Uterus (tissue), 4 donors: Measurements from ENCODE around the gene ATP6AP1. TPM values are rescaled to one million over a fixed set of nuclear protein-coding genes. Genes with fewer than 3 reads are reported as not detected.

Experiments used
- DNase-seq, 2 donors: peaks; one replicate each; pipeline ENCODE4 v3.0.0-alpha.2; 2019 to 2020
- H3K27ac ChIP-seq, 2 donors: fragments of 200-600 bp; sonication (generic); 1 replicate in 1 of 2; 2 replicates in 1 of 2; pipeline ENCODE4 v1.5.1; 2016 to 2018
- H3K27me3 ChIP-seq, 2 donors: fragments of 200-600 bp; sonication (generic); one replicate each; pipeline ENCODE4 v1.5.1; 2018 to 2019; ENCODE audit warnings: control low read depth in 1 of 2
- H3K36me3 ChIP-seq, 2 donors: fragments of 200-600 bp; sonication (generic); one replicate each; pipeline ENCODE4 v1.5.1; 2019; ENCODE audit warnings: control low read depth in 1 of 2
- H3K4me1 ChIP-seq, 2 donors: fragments of 200-600 bp; sonication (generic); one replicate each; pipeline ENCODE4 v1.5.1; 2018 to 2019; ENCODE audit warnings: control low read depth in 1 of 2
- H3K4me3 ChIP-seq, 2 donors: fragments of 200-600 bp; sonication (generic); 1 replicate in 1 of 2; 2 replicates in 1 of 2; pipeline ENCODE4 v1.5.1; 2018 to 2019; ENCODE audit warnings: mild to moderate bottlenecking in 1 of 2
- H3K9me3 ChIP-seq, 2 donors: fragments of 200-600 bp; sonication (generic); one replicate each; pipeline ENCODE4 v1.5.1; 2019; ENCODE audit warnings: control low read depth in 1 of 2
- POLR2A ChIP-seq, 2 donors: fragments of 450-650 bp; IDR thresholded peaks; one replicate each; pipeline ENCODE4 v1.6.1; 2016; ENCODE audit warnings: antibody characterized with exemption in 2 of 2, mild to moderate bottlenecking in 1 of 2, moderate library complexity in 1 of 2
- intact Hi-C: fragments of 100-400 bp; cut with DNase I; formaldehyde crosslinking; loops from one replicate; pipeline ENCODE4 v1.15.1; 2023; ENCODE audit warnings: low total_unique reads
- total RNA-seq, 4 donors: library from RNA; depleted of rRNA in 3 of 4; stranded (reverse); fragments of >200 nt in 3 of 4; gene quantifications; one replicate each; pipeline versions ENCODE4 v1.1.0 to v1.2.4, GENCODE V29; 2014 to 2023
- TF ChIP-seq, protein P1 (sequence below), 4 experiments: fragments of 200-600 bp in 2 of 4; fragments of 450-650 bp in 2 of 4; sonication (generic) in 2 of 4; IDR thresholded peaks; one replicate each; pipeline ENCODE4 v1.5.1; 2016 to 2019; ENCODE audit warnings: antibody characterized with exemption in 4 of 4, mild to moderate bottlenecking in 2 of 4, moderate library complexity in 1 of 4
- donor health status: DM: yes; HTN: yes; CAD: no.

ATP6AP1 gene, protein sequence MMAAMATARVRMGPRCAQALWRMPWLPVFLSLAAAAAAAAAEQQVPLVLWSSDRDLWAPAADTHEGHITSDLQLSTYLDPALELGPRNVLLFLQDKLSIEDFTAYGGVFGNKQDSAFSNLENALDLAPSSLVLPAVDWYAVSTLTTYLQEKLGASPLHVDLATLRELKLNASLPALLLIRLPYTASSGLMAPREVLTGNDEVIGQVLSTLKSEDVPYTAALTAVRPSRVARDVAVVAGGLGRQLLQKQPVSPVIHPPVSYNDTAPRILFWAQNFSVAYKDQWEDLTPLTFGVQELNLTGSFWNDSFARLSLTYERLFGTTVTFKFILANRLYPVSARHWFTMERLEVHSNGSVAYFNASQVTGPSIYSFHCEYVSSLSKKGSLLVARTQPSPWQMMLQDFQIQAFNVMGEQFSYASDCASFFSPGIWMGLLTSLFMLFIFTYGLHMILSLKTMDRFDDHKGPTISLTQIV
- 10 to 100 TPM in 3 of 4 donors, 1 to 10 TPM in 1; 5.1 to 71.3 (median 42.1) TPM for total RNA-seq

DNA sequence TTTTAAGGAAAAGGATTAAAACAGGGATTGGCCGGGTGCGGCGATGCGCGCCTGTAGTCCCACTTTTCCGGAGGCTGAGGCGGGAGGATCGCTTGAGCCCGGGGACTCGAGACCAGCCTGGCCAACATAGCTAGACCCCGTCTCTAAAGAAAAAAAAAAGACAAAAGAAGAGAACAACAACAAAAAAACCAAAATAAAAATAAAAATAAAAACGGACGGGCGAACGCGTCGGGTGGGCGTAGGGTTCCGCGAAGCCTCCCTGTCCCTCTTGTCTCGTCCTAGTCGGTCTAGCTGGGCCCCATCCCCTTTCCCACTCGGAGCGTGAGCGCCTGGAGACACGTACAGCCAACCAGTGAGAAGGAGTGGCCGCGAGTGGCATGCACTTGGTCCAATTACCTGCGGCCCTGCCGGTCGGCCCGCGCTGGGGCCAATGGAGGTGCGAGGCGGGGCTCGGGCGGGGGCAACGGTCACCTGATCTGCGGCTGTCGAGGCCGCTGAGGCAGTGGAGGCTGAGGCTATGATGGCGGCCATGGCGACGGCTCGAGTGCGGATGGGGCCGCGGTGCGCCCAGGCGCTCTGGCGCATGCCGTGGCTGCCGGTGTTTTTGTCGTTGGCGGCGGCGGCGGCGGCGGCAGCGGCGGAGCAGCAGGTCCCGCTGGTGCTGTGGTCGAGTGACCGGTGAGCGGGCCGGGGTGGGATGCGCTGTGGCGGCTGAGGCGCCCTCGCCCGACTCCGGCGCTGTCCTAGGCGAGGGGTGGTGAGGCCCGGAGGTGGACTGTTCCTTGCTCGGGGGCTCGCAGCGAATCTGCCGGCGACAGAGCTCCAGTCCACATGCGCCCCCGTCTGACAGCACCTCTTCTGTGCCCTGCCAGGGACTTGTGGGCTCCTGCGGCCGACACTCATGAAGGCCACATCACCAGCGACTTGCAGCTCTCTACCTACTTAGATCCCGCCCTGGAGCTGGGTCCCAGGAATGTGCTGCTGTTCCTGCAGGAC lies at the start of gene ATP6AP1:
Gene ATP6AP1, plus strand, starts transcription at position 502 of the 996 bp plus-strand sequence. Its CDS starts 16 bp downstream, at position 518.
- intact Hi-C loops: no loop called here
- no peaks in the 10 kb centered on the region for H3K27me3 ChIP-seq
- no peaks in the 10 kb centered on the region for H3K4me1 ChIP-seq
- no peaks in the 10 kb centered on the region for H3K9me3 ChIP-seq
- TF ChIP-seq, protein P1, sequence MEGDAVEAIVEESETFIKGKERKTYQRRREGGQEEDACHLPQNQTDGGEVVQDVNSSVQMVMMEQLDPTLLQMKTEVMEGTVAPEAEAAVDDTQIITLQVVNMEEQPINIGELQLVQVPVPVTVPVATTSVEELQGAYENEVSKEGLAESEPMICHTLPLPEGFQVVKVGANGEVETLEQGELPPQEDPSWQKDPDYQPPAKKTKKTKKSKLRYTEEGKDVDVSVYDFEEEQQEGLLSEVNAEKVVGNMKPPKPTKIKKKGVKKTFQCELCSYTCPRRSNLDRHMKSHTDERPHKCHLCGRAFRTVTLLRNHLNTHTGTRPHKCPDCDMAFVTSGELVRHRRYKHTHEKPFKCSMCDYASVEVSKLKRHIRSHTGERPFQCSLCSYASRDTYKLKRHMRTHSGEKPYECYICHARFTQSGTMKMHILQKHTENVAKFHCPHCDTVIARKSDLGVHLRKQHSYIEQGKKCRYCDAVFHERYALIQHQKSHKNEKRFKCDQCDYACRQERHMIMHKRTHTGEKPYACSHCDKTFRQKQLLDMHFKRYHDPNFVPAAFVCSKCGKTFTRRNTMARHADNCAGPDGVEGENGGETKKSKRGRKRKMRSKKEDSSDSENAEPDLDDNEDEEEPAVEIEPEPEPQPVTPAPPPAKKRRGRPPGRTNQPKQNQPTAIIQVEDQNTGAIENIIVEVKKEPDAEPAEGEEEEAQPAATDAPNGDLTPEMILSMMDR (IDR thresholded peaks at IDR 0.05): no peak
- TF ChIP-seq POLR2A (IDR thresholded peaks at IDR 0.05): peak; percentile 66 to 77
- DNase-seq: peak; percentile 91 to 93
- peak within 1 kb of the TSS; percentile 50 to 79 for H3K27ac ChIP-seq
- H3K4me3 ChIP-seq: peak within 1 kb of the TSS; percentile 22 to 51
- H3K36me3 ChIP-seq: no peaks in the 10 kb centered on the region

DNA sequence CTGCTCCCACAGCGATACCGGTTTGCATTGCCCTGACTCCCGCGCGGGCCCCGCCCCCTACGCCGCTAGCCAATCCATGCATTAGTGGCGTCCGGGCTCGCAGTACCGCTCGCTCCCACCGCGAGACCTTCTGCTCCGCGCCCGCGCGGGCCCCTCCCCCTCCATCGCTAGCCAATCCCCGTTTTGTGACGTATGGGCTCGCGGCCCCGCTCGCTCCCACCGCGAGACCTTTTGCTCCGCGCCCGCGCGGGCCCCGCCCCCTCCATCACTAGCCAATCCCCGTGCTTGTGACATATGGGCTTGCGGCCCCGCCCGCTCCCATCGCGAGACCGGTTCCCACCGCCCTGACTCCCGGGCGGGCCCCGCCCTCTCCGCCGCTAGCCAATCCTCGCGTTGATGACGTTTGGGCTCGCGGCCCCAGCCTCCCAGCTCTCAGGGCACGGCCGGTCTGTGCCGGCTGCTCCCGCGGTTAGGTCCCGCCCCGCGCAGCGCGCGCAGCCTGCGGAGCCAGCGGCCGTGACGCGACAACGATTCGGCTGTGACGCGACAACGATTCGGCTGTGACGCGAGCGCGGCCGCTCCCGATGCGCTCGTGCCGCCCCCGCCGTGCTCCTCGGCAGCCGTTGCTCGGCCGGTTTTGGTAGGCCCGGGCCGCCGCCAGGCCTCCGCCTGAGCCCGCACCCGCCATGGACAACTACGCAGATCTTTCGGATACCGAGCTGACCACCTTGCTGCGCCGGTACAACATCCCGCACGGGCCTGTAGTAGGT lies 49.5 kb upstream of the ATP6AP1 start, which contains the start of gene EMD:
Gene EMD, plus strand, starts transcription at position 497 of the 770 bp plus-strand sequence. Its CDS starts 190 bp downstream, at position 687.
- Histone ChIP-seq H3K4me1 (no peaks in the 10 kb centered on the region), H3K4me3 (peak within 1 kb of the TSS; percentile 59 to 65), H3K27ac (peak within 1 kb of the TSS; percentile 97 to 98), H3K9me3 (no peaks in the 10 kb centered on the region), H3K36me3 (no peaks in the 10 kb centered on the region), H3K27me3 (no peaks in the 10 kb centered on the region)
- intact Hi-C loops: no loop called here
- DNase-seq: peak; percentile 96 to 98
- peak; percentile 84 to 94 for TF ChIP-seq POLR2A (IDR thresholded peaks at IDR 0.05)
- TF ChIP-seq, protein P1 (IDR thresholded peaks at IDR 0.05): peak in 1 of 4 experiments; percentile 20

DNA sequence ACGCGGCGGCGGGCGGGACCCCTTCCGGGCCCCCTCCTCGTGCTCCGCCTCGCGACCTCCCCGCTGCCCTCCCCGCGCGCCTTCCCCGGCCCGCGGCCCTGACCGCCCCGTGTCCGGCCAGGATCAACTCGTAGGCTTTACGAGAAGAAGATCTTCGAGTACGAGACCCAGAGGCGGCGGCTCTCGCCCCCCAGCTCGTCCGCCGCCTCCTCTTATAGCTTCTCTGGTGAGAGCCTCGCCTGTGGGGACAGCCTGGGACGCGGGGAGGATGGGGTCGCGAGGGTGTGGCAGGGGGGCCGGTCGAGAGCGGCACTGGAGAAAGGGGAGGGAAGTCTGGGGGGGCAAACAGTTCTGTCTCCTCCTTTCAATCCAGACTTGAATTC lies 48.9 kb upstream of the ATP6AP1 start:
- TF ChIP-seq, protein P1 (IDR thresholded peaks at IDR 0.05): no peak
- Histone ChIP-seq H3K9me3 (no peaks in the 10 kb centered on the region), H3K4me3 (peak overlapping the region; percentile 59 to 65), H3K27me3 (no peaks in the 10 kb centered on the region), H3K27ac (peak overlapping the region; percentile 95 to 97), H3K4me1 (no peaks in the 10 kb centered on the region), H3K36me3 (no peaks in the 10 kb centered on the region)
- intact Hi-C loops: no loop called here
- DNase-seq: no peak

DNA sequence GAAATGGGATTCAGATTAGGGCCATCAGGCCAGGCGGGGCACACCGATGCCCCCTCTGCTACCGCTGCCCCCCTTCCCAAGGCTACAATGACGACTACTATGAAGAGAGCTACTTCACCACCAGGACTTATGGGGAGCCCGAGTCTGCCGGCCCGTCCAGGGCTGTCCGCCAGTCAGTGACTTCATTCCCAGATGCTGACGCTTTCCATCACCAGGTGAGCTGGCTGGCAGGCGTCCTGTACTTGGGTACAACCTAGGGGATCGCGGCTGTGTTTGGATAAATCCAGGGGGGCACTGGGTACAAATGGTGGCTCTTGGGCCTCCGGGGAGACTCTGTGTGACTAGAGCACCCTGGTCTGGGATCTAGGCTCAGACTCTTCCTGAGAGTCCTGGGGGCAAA lies 48.3 kb upstream of the ATP6AP1 start:
- no peak for TF ChIP-seq POLR2A (IDR thresholded peaks at IDR 0.05)
- TF ChIP-seq, protein P1 (IDR thresholded peaks at IDR 0.05): no peak
- Histone ChIP-seq H3K9me3 (no peaks in the 10 kb centered on the region), H3K4me1 (no peaks in the 10 kb centered on the region), H3K27ac (peak overlapping the region; percentile 95 to 97), H3K4me3 (peak overlapping the region; percentile 59 to 65), H3K27me3 (no peaks in the 10 kb centered on the region), H3K36me3 (no peaks in the 10 kb centered on the region)
- intact Hi-C loops: no loop called here
- peak in 1 of 2 donors; percentile 30 for DNase-seq
